Measurements from ENCODE around the gene B3GAT1. TPM values are rescaled to one million over a fixed set of nuclear protein-coding genes. Genes with fewer than 3 reads are reported as not detected.

The B3GAT1 gene
- polyA plus RNA-seq, 1 of the 3 experiments (the other 2 are of a cell fraction): 0.15 TPM

GRCh38 chr11:134333946-134334345, 78.1 kb downstream of the B3GAT1 start:
- no peak overlapping the region for H3K27ac ChIP-seq (ENCODE audit: low read depth in 2 of 2, low read length in 1 of 2)
- no peak for DNase-seq
- H3F3A ChIP-seq (replicated peaks; ENCODE audit: insufficient read depth): no peaks in the 10 kb centered on the region
- peaks cover 7% of the 10 kb centered on the region; the same call in 1 of the 2 replicates for H3K27me3 ChIP-seq (ENCODE audit: insufficient read depth)
- no peaks in the 10 kb centered on the region for H3K79me2 ChIP-seq (ENCODE audit: insufficient read depth)
- no peak overlapping the region for H3K4me2 ChIP-seq
- ChIA-PET CTCF (interaction anchor here (0.9 kb wide), 1 partner anchor 20 kb away, joined by 3 read pairs; no protein-coding TSS in a partner anchor), POLR2A (no interaction called here)
- no peak overlapping the region for H3K9ac ChIP-seq
- H3K4me3 ChIP-seq (ENCODE audit: low read depth in 2 of 2, low read length in 1 of 2): no peak overlapping the region
- peaks cover 0 to 3% of the 10 kb centered on the region in 2 experiments; a peak in 2 of 4 replicates for H3K4me1 ChIP-seq (ENCODE audit: control insufficient read depth in 1 of 2, insufficient read depth in 2 of 2, low read depth in 1 of 2, low read length in 1 of 2)
- no peaks in the 10 kb centered on the region for H3K9me3 ChIP-seq
- no peaks in the 10 kb centered on the region for H3K9me2 ChIP-seq
- TF ChIP-seq NRF1 (IDR thresholded peaks at IDR 0.05; ENCODE audit: low read depth, low read length) (no peak), REST (IDR thresholded peaks at IDR 0.05; ENCODE audit: low read depth, low read length) (no peak), USF1 (IDR thresholded peaks at IDR 0.05; ENCODE audit: borderline replicate concordance, low read depth) (no peak), JUND (IDR thresholded peaks at IDR 0.05) (no peak), YY1 (IDR thresholded peaks at IDR 0.05; ENCODE audit: low read depth) (no peak), USF2 (IDR thresholded peaks at IDR 0.05; ENCODE audit: borderline replicate concordance, low read depth, low read length) (no peak), EP300 (IDR thresholded peaks at IDR 0.05; ENCODE audit: borderline replicate concordance in 1 of 2, low read depth in 1 of 2, low read length in 1 of 2) (no peak), CHD2 (IDR thresholded peaks at IDR 0.05; ENCODE audit: low read length, partially characterized antibody) (no peak), PBX3 (IDR thresholded peaks at IDR 0.05) (no peak), IRF3 (IDR thresholded peaks at IDR 0.05; ENCODE audit: low read depth, low read length) (no peak), CTCF (IDR thresholded peaks at IDR 0.05) (no peak), RAD21 (IDR thresholded peaks at IDR 0.05; ENCODE audit: low read length) (no peak), FOXJ3 (CRISPR knock-in tag; IDR thresholded peaks at IDR 0.05) (no peak), EZH2phosphoT487 (IDR thresholded peaks at IDR 0.05; ENCODE audit: borderline replicate concordance, low read depth) (no peak), NFIC (IDR thresholded peaks at IDR 0.05; ENCODE audit: borderline replicate concordance) (no peak), GABPA (IDR thresholded peaks at IDR 0.05; ENCODE audit: low read depth) (no peak)
- H2AFZ ChIP-seq (ENCODE audit: low read depth): no peak overlapping the region
- no peaks in the 10 kb centered on the region for H4K20me1 ChIP-seq (ENCODE audit: insufficient read depth)
- WGBS (ENCODE audit: low lambda C conversion rate): 59% methylated on average over 3 of the region's 3 CpGs
- H3K36me3 ChIP-seq (replicated peaks in 1 of 2; ENCODE audit: control insufficient read depth in 1 of 2, insufficient read depth in 2 of 2, low read length in 1 of 2): no peaks in the 10 kb centered on the region

Measured in SK-N-SH (cell line).